GM12801 (cell line): ENCODE results near the gene SRGAP3.

Source experiments
- CTCF ChIP-seq: IDR thresholded peaks from one replicate; pipeline ENCODE4 v1.5.1; 2011; ENCODE audit warnings: control low read depth; ENCODE audit not compliant: insufficient read length; ENCODE audit errors: extremely low read depth

SRGAP3 gene

GRCh38 chr3:8931342-8931741 is 318.1 kb downstream of the SRGAP3 start:
- no peak for TF ChIP-seq CTCF
